NT2/D1 (cell line): ENCODE data around the gene KRT31.

Experiments used
- SUZ12 ChIP-seq: IDR thresholded peaks from 2 replicates; pipeline ENCODE4 v1.6.1; 2011; ENCODE audit not compliant: insufficient read length, insufficient read depth; ENCODE audit errors: extremely low read depth
- YY1 ChIP-seq: IDR thresholded peaks from 2 replicates; pipeline ENCODE4 v1.6.1; 2011; ENCODE audit not compliant: insufficient read length, insufficient read depth

DNA sequence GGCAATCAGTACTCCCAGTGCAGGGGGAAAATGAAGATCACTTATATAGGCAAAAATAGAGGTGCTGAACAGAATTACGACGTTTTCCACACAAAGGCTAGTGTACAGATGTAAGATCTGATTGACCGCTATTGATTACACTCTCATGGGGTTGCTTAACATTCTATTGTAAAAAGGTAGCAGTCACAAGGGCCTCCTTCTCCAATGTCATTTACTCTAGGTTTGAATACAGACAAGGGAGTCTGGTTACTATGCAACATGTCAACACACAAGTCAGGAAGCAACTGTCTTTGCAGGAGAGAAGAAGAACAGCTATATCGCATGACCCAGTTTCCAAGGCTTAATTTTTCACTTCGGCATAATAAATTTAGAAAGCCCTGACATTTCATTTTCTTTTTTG, 19.1 kb upstream of the KRT31 start:
- TF ChIP-seq SUZ12 = no peak
- no peak for TF ChIP-seq YY1
